H1 (cell line): ENCODE data around the gene GREB1L. TPM values are rescaled to one million over a fixed set of nuclear protein-coding genes. Genes with fewer than 3 reads are reported as not detected.

Source experiments
- MAFK ChIP-seq: IDR thresholded peaks from 2 replicates; pipeline ENCODE4 v1.6.1; 2012; ENCODE audit warnings: low read depth, mild to moderate bottlenecking, improper control_type of control experiment, low read length
- POLR2AphosphoS5 ChIP-seq: IDR thresholded peaks from 2 replicates; pipeline ENCODE4 v1.6.1; 2011; ENCODE audit warnings: low read depth, low read length
- polyA plus RNA-seq, 7 experiments: library from polyadenylated mRNA; depleted of rRNA in 3 of 7; stranded (reverse) in 5 of 7; unstranded in 2 of 7; fragments of >200 nt in 5 of 7; fragments of 200-250 nt in 2 of 7; gene quantifications; 1 replicate in 5 of 7; 2 replicates in 1 of 7; 4 replicates in 1 of 7; pipeline versions ENCODE4 v1.2.1 to v1.2.3, GENCODE V29; 2011 to 2013; ENCODE audit warnings: missing spikeins in 2 of 7, mixed read lengths in 2 of 7
- total RNA-seq: library from RNA; stranded (reverse); fragmentation: NEBNext Ultra II Directional; extraction: Animal tissue kit (Norgen Biotek cat#: 25700); gene quantifications from 2 replicates; pipeline ENCODE4 v1.2.1, GENCODE V29; 2021

Gene GREB1L
- total and polyA plus RNA-seq, 2 of the 8 experiments (the other 6 are each of a cell fraction or from before 2014, with no cell fraction given): 0.34 to 1.6 TPM

- TF ChIP-seq POLR2AphosphoS5: no peak
- no peak for TF ChIP-seq MAFK
These were observed 243.0 kb downstream of the GREB1L start (continued) for GRCh38 chr18:21484851-21485636.
